ENCODE results near the gene JUND. TPM values are rescaled to one million over a fixed set of nuclear protein-coding genes. Genes with fewer than 3 reads are reported as not detected.
A peak's percentile ranks its signal among the peaks of the same experiment; 100 is the strongest.

Gene JUND
- total RNA-seq, 1 donor from 2014 or later, result 161 TPM

DNA sequence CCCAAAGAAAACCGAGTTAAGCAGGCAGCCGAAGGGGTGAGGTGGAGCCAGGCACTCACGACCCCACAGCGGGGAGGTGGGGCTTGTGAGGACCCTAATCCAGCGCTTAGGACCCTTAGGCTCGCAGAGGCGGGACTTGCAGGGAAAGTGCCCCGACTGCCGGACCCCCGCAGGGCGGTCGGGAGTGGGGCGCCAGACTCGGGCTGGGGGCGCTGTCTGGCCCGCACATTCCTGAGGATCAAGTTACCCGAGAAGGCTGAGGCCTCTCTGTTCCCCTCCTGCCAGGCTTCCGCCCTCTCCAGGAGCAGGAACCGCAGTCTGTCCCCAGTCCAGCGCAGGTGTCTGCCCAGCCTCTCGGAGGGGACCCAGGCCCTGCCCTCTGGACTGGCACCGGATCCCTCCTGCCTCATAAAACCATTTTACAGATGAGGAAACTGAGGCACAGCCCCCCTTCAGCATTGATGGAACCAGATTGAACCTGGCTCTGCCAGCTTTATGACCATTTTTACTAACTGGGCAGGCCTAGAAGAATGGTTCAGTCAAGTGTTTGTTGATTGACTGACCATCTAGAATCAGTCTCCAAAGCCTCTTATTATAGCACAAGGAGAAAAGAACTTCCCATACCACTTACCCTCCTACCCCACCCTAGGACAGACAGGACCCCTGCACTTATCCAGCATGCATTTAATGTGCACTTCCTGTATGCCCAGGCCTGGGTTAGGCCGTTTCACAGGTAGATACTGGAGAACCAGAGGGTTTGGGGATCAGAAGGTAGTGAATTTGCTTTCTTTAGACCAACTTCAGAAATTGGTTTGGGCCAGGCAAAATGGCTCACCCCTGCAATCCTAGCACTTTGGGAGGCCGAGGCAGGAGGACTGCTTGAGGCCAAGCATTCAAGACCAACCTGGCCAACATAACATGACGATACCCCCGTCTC is 6.7 kb upstream of the JUND start:
- no peak for FAIRE-seq
- Histone ChIP-seq H3K4me2 (ENCODE audit: low read length) (peak overlapping the region; percentile 43), H3K9me3 (ENCODE audit: insufficient read depth, low read depth, low read length) (no peaks in the 10 kb centered on the region), H3K36me3 (ENCODE audit: insufficient read depth, low read length) (no peaks in the 10 kb centered on the region), H4K20me1 (ENCODE audit: insufficient read depth, low read length) (no peaks in the 10 kb centered on the region), H3K4me1 (ENCODE audit: insufficient read depth, low read length) (peaks cover 34% of the 10 kb centered on the region), H3K27me3 (ENCODE audit: insufficient read depth, low read length) (no peaks in the 10 kb centered on the region), H3K79me2 (ENCODE audit: insufficient read depth, low read length) (no peaks in the 10 kb centered on the region), H3K27ac (ENCODE audit: low read depth, low read length) (no peak overlapping the region), H3K9ac (ENCODE audit: low read length) (peak overlapping the region; percentile 16), H3K4me3 (ENCODE audit: insufficient read depth, low read depth, low read length) (no peak overlapping the region), H2AFZ (ENCODE audit: low read depth, low read length) (peak overlapping the region; percentile 47)
- no peak for DNase-seq (ENCODE audit: low read depth)
- Mint-ChIP-seq H3K4me1 (ENCODE audit: low read depth, unreplicated experiment) (peaks cover 17% of the 10 kb centered on the region), H3K27ac (ENCODE audit: unreplicated experiment) (peak overlapping the region; percentile 62), H3K36me3 (ENCODE audit: low read depth, unreplicated experiment) (no peaks in the 10 kb centered on the region), H3K4me3 (ENCODE audit: unreplicated experiment) (no peak overlapping the region), H3K27me3 (ENCODE audit: low read depth, unreplicated experiment) (no peaks in the 10 kb centered on the region), H3K9me3 (ENCODE audit: unreplicated experiment) (no peaks in the 10 kb centered on the region)
- no peak for TF ChIP-seq EZH2 (IDR thresholded peaks at IDR 0.05; ENCODE audit: insufficient read depth, low read length)
- TF ChIP-seq, protein P1, sequence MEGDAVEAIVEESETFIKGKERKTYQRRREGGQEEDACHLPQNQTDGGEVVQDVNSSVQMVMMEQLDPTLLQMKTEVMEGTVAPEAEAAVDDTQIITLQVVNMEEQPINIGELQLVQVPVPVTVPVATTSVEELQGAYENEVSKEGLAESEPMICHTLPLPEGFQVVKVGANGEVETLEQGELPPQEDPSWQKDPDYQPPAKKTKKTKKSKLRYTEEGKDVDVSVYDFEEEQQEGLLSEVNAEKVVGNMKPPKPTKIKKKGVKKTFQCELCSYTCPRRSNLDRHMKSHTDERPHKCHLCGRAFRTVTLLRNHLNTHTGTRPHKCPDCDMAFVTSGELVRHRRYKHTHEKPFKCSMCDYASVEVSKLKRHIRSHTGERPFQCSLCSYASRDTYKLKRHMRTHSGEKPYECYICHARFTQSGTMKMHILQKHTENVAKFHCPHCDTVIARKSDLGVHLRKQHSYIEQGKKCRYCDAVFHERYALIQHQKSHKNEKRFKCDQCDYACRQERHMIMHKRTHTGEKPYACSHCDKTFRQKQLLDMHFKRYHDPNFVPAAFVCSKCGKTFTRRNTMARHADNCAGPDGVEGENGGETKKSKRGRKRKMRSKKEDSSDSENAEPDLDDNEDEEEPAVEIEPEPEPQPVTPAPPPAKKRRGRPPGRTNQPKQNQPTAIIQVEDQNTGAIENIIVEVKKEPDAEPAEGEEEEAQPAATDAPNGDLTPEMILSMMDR (IDR thresholded peaks at IDR 0.05; ENCODE audit: insufficient read depth, low read depth, low read length), result no peak

DNA sequence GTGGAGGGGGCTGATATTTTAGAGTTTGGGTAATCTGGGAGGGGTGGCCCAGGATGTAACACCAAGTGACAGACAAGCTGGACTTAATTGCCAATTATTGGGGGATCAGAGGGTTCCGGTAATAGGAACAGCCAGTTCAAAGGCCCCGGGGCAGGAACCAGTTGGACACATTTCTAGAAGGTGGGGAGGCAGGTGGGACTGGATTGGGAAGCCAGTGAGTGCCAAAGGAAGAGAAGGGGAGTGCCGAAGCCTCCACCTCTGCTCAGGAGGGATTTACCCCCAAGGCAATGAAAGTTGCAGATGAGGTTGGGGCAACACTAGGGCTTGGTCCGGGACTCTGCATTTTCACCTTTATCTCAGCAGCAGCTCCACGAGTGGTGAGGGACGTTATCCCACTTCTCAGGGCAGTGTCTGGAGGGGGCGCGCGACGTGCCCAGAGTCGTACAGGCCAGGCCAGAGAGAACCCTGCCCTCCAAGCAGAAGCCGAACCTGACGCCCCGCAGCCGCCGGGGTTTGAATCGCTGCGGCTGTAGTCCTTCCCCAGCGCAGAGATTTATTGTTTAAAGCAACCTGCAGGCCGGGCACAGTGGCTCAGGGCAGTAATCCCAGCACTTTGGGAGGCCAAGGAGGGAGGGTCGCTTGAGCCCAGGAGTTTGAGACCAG is 5.7 kb upstream of the JUND start:
- Histone ChIP-seq H3K27ac (ENCODE audit: low read depth, low read length) (no peak overlapping the region), H3K4me1 (ENCODE audit: insufficient read depth, low read length) (peaks cover 33% of the 10 kb centered on the region), H3K36me3 (ENCODE audit: insufficient read depth, low read length) (no peaks in the 10 kb centered on the region), H3K4me3 (ENCODE audit: insufficient read depth, low read depth, low read length) (no peak overlapping the region), H3K9ac (ENCODE audit: low read length) (no peak overlapping the region), H3K4me2 (ENCODE audit: low read length) (no peak overlapping the region), H2AFZ (ENCODE audit: low read depth, low read length) (no peak overlapping the region), H4K20me1 (ENCODE audit: insufficient read depth, low read length) (no peaks in the 10 kb centered on the region), H3K9me3 (ENCODE audit: insufficient read depth, low read depth, low read length) (no peaks in the 10 kb centered on the region), H3K27me3 (ENCODE audit: insufficient read depth, low read length) (no peaks in the 10 kb centered on the region), H3K79me2 (ENCODE audit: insufficient read depth, low read length) (peaks cover 3% of the 10 kb centered on the region)
- no peaks in the 10 kb centered on the region for H3K27me3 Mint-ChIP-seq (ENCODE audit: low read depth, unreplicated experiment)
- no peaks in the 10 kb centered on the region for H3K36me3 Mint-ChIP-seq (ENCODE audit: low read depth, unreplicated experiment)
- peaks cover 23% of the 10 kb centered on the region for H3K4me1 Mint-ChIP-seq (ENCODE audit: low read depth, unreplicated experiment)
- FAIRE-seq, result no peak
- no peak for DNase-seq (ENCODE audit: low read depth)
- no peak for TF ChIP-seq EZH2 (IDR thresholded peaks at IDR 0.05; ENCODE audit: insufficient read depth, low read length)
- TF ChIP-seq, protein P1 (IDR thresholded peaks at IDR 0.05; ENCODE audit: insufficient read depth, low read depth, low read length), result no peak
- H3K27ac Mint-ChIP-seq (ENCODE audit: unreplicated experiment), result peak overlapping the region; percentile 62
- H3K9me3 Mint-ChIP-seq (ENCODE audit: unreplicated experiment), result no peaks in the 10 kb centered on the region
- H3K4me3 Mint-ChIP-seq (ENCODE audit: unreplicated experiment), result no peak overlapping the region

All from astrocyte (in vitro differentiated cells and primary cell).